GM12878 (cell line): Measurements from ENCODE around the gene MOB2. TPM values are rescaled to one million over a fixed set of nuclear protein-coding genes. Genes with fewer than 3 reads are reported as not detected.

Experiments
- CUX1 ChIP-seq: IDR thresholded peaks from 2 replicates; pipeline ENCODE4 v1.6.1; 2012; ENCODE audit warnings: improper control_type of control experiment, low read depth, low read length; ENCODE audit not compliant: insufficient replicate concordance
- E2F4 ChIP-seq: IDR thresholded peaks from 2 replicates; pipeline ENCODE4 v1.6.1; 2012; ENCODE audit warnings: low read depth, low read length, improper control_type of control experiment
- RAD51 ChIP-seq: fragments of 450-650 bp; IDR thresholded peaks from 2 replicates; pipeline ENCODE4 v1.6.1; 2016; ENCODE audit warnings: moderate library complexity, mild to moderate bottlenecking, inconsistent platforms
- ZBTB40 ChIP-seq: fragments of 450-650 bp; IDR thresholded peaks from 2 replicates; pipeline ENCODE4 v1.6.1; 2016; ENCODE audit warnings: mild to moderate bottlenecking, moderate library complexity, borderline replicate concordance
- ZNF274 ChIP-seq: IDR thresholded peaks from one replicate; pipeline ENCODE4 v1.8.0; 2011; ENCODE audit not compliant: insufficient read length, insufficient read depth
- polyA plus RNA-seq, 11 experiments: library from polyadenylated mRNA; depleted of rRNA in 4 of 11; unstranded in 6 of 11; stranded (reverse) in 5 of 11; fragments of >200 nt; fragmentation: Nextera tagmentation in 4 of 11; fragmentation: Illumina TruSeq in 1 of 11; extraction: Ambion mirVana in 4 of 11; extraction: Trizol in 1 of 11; gene quantifications; 1 replicate in 1 of 11; 2 replicates in 10 of 11; pipeline versions ENCODE4 v1.2.1 to v1.2.3, GENCODE V29; 2011 to 2016; ENCODE audit warnings: inconsistent platforms in 2 of 11, missing spikeins in 2 of 11, low read depth in 1 of 11
- total RNA-seq, 4 experiments: library from RNA; depleted of rRNA in 3 of 4; stranded (reverse); fragments of >200 nt in 3 of 4; fragmentation: Illumina TruSeq in 1 of 4; extraction: Trizol in 1 of 4; gene quantifications; 2 replicates each; pipeline versions ENCODE4 v1.2.1 to v1.2.3, GENCODE V29; 2013 to 2021

MOB2 gene
- total and polyA plus RNA-seq, 10 of the 15 experiments (the other 5 are each of a cell fraction or from before 2014, with no cell fraction given), result 0.10 to 34.6 (median 15.5) TPM

- TF ChIP-seq ZNF274 (no peak), RAD51 (no peak), ZBTB40 (no peak), E2F4 (no peak), CUX1 (no peak)
Measured at GRCh38 chr11:1530686-1531448, 44.3 kb upstream of the MOB2 start (continued).
